ENCODE results near the gene DTHD1. TPM values are rescaled to one million over a fixed set of nuclear protein-coding genes. Genes with fewer than 3 reads are reported as not detected.

Gene DTHD1
- polyA plus RNA-seq, 1 of the 3 experiments (the other 2 are of a cell fraction), result not detected

GRCh38 chr4:36237366-36238313 lies 43.8 kb upstream of the DTHD1 start (continued):
- no peak for TF ChIP-seq CTCF (IDR thresholded peaks at IDR 0.05)
- no peak for TF ChIP-seq USF1 (IDR thresholded peaks at IDR 0.05; ENCODE audit: borderline replicate concordance, low read depth)
- TF ChIP-seq MXI1 (IDR thresholded peaks at IDR 0.05; ENCODE audit: low read depth, low read length), result no peak
- TF ChIP-seq RAD21 (IDR thresholded peaks at IDR 0.05; ENCODE audit: low read length), result no peak

GRCh38 chr4:36241771-36242170 lies 39.6 kb upstream of the DTHD1 start:
- 4% methylated on average over 2 of the region's 2 CpGs for WGBS (ENCODE audit: low lambda C conversion rate)
- H3K4me2 ChIP-seq, result no peak overlapping the region

More at GRCh38 chr4:36241771-36242170, 39.6 kb upstream of the DTHD1 start:
- Histone ChIP-seq H4K20me1 (ENCODE audit: insufficient read depth) (no peaks in the 10 kb centered on the region), H3K27ac (ENCODE audit: low read depth in 2 of 2, low read length in 1 of 2) (no peak overlapping the region), H3K36me3 (replicated peaks in 1 of 2; ENCODE audit: control insufficient read depth in 1 of 2, insufficient read depth in 2 of 2, low read length in 1 of 2) (no peaks in the 10 kb centered on the region), H3K4me1 (ENCODE audit: control insufficient read depth in 1 of 2, insufficient read depth in 2 of 2, low read depth in 1 of 2, low read length in 1 of 2) (no peaks in the 10 kb centered on the region), H3K4me3 (ENCODE audit: low read depth in 2 of 2, low read length in 1 of 2) (no peak overlapping the region), H3K27me3 (ENCODE audit: insufficient read depth) (peaks cover 14% of the 10 kb centered on the region), H3K9me3 (no peaks in the 10 kb centered on the region), H3K9me2 (no peaks in the 10 kb centered on the region), H3K79me2 (ENCODE audit: insufficient read depth) (no peaks in the 10 kb centered on the region), H3K9ac (no peak overlapping the region), H2AFZ (ENCODE audit: low read depth) (no peak overlapping the region), H3F3A (replicated peaks; ENCODE audit: insufficient read depth) (no peaks in the 10 kb centered on the region)
- ChIA-PET CTCF (interaction anchor here (0.6 kb wide), 1 partner anchor 1475 kb away, joined by 4 read pairs; no protein-coding TSS in a partner anchor), POLR2A (no interaction called here)
- TF ChIP-seq RFX5 (IDR thresholded peaks at IDR 0.05; ENCODE audit: low read length) (no peak), JUND (IDR thresholded peaks at IDR 0.05) (no peak), RXRA (IDR thresholded peaks at IDR 0.05; ENCODE audit: borderline replicate concordance, low read depth) (no peak), EP300 (IDR thresholded peaks at IDR 0.05; ENCODE audit: borderline replicate concordance in 1 of 2, low read depth in 1 of 2, low read length in 1 of 2) (no peak), TAF1 (IDR thresholded peaks at IDR 0.05; ENCODE audit: borderline replicate concordance, low read depth, low read length) (no peak), PBX3 (IDR thresholded peaks at IDR 0.05) (no peak), CTCF (IDR thresholded peaks at IDR 0.05) (no peak), MEF2A (IDR thresholded peaks at IDR 0.05; ENCODE audit: borderline replicate concordance, low read depth) (no peak), MAX (IDR thresholded peaks at IDR 0.05; ENCODE audit: low read depth) (no peak), TEAD4 (IDR thresholded peaks at IDR 0.05; ENCODE audit: borderline replicate concordance, insufficient read depth) (no peak), FOSL2 (IDR thresholded peaks at IDR 0.05; ENCODE audit: borderline replicate concordance, low read depth) (no peak)
- no peak for DNase-seq

Measured in SK-N-SH (cell line).